Measurements from ENCODE around the gene CFDP1.

CFDP1 gene

DNA sequence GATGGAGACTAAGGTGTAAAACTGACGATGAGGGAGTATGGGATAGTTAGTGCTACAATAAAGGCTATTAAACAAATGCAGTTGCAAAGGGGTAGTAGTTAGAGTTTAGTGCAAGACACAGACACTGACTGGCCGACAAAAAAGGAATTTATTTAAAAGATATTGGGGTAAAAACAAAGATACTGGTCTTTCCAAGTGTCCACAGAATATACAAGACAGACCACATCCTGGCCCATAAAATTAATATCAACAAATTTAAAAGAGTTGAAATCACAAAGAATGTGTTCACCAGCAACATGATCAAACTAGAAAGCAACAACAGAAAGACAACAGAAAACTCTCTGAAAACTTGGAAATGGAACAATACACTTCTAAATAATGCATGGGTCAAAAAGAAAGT is 54.7 kb downstream of the CFDP1 start:
- TF ChIP-seq, protein P1, sequence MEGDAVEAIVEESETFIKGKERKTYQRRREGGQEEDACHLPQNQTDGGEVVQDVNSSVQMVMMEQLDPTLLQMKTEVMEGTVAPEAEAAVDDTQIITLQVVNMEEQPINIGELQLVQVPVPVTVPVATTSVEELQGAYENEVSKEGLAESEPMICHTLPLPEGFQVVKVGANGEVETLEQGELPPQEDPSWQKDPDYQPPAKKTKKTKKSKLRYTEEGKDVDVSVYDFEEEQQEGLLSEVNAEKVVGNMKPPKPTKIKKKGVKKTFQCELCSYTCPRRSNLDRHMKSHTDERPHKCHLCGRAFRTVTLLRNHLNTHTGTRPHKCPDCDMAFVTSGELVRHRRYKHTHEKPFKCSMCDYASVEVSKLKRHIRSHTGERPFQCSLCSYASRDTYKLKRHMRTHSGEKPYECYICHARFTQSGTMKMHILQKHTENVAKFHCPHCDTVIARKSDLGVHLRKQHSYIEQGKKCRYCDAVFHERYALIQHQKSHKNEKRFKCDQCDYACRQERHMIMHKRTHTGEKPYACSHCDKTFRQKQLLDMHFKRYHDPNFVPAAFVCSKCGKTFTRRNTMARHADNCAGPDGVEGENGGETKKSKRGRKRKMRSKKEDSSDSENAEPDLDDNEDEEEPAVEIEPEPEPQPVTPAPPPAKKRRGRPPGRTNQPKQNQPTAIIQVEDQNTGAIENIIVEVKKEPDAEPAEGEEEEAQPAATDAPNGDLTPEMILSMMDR (IDR thresholded peaks at IDR 0.05; ENCODE audit: low read depth, low read length) = no peak
- peaks cover 7% of the 10 kb centered on the region for H3K36me3 ChIP-seq
- no peak overlapping the region for H3K27ac ChIP-seq
- no peaks in the 10 kb centered on the region for H3K9me3 ChIP-seq (ENCODE audit: severe bottlenecking)
- H3K27me3 ChIP-seq (ENCODE audit: insufficient read depth, low read depth, severe bottlenecking) = no peaks in the 10 kb centered on the region
- no peak for DNase-seq
- H3K4me3 ChIP-seq (ENCODE audit: low read depth, low read length) = no peak overlapping the region

GRCh38 chr16:75377729-75378386 is 55.4 kb downstream of the CFDP1 start:
- DNase-seq = no peak
- Histone ChIP-seq H3K9me3 (ENCODE audit: severe bottlenecking) (no peaks in the 10 kb centered on the region), H3K27ac (no peak overlapping the region), H3K27me3 (ENCODE audit: insufficient read depth, low read depth, severe bottlenecking) (no peaks in the 10 kb centered on the region), H3K36me3 (peaks cover 7% of the 10 kb centered on the region), H3K4me3 (ENCODE audit: low read depth, low read length) (no peak overlapping the region)
- TF ChIP-seq, protein P1 (IDR thresholded peaks at IDR 0.05; ENCODE audit: low read depth, low read length) = no peak

DNA sequence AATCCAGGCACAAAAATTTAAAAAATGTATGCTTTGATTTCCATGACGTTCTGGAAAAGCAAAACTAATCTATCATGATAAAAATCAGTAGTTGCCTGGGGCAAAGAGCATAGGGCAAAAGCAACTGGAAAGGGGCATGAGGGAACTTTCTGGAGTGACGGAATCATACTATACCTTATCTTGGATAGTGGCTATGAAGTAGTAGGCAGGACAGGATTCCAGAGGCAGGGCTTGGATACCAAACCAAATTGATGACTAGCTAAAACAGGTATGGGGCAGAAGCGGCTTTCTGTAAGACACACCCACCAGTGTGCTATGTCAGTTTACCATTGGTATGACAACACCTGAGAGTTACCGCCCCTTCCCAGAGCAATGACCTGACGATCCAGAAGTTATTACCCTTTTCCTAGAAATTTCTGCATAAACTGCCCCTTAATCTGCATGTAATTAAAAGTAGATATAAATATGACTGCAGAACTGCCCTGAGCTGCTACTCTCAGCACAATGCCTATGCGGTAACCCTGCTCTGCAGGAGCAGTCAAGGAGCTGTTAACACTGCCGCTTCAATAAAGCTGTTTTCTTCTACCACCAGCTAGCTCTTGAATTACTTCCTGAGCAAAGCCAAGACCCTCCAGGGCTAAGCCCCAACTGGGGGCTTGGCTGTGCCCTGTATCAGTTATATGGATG is 56.7 kb downstream of the CFDP1 start:
- peaks cover 7% of the 10 kb centered on the region for H3K36me3 ChIP-seq
- H3K4me3 ChIP-seq (ENCODE audit: low read depth, low read length) = no peak overlapping the region
- no peaks in the 10 kb centered on the region for H3K9me3 ChIP-seq (ENCODE audit: severe bottlenecking)
- no peaks in the 10 kb centered on the region for H3K27me3 ChIP-seq (ENCODE audit: insufficient read depth, low read depth, severe bottlenecking)
- no peak overlapping the region for H3K27ac ChIP-seq
- TF ChIP-seq, protein P1 (IDR thresholded peaks at IDR 0.05; ENCODE audit: low read depth, low read length) = no peak
- no peak for DNase-seq

DNA sequence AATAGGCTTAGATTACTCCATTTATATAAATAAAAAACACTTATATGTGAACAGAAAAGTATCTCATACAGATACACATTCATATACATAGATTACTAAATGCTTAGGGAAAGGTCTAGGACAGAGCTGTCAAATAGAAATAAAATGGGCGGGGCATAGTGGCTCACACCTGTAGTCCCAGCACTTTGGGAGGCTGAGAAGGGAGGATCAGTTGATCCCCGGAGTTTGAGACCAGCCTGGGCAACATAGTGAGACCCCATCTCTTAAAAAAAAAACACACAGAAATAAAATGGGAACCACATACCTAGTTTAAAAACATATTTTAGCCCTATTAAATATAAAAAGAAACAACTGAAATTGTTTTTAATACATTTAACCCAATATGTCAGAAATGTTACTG is 58.9 kb downstream of the CFDP1 start:
- TF ChIP-seq, protein P1 (IDR thresholded peaks at IDR 0.05; ENCODE audit: low read depth, low read length) = no peak
- no peak overlapping the region for H3K27ac ChIP-seq
- no peak for DNase-seq
- H3K9me3 ChIP-seq (ENCODE audit: severe bottlenecking) = no peaks in the 10 kb centered on the region
- no peaks in the 10 kb centered on the region for H3K27me3 ChIP-seq (ENCODE audit: insufficient read depth, low read depth, severe bottlenecking)
- no peak overlapping the region for H3K4me3 ChIP-seq (ENCODE audit: low read depth, low read length)
- peaks cover 8% of the 10 kb centered on the region for H3K36me3 ChIP-seq

GRCh38 chr16:75372236-75372856 is 61.0 kb downstream of the CFDP1 start:
- Histone ChIP-seq H3K27ac (no peak overlapping the region), H3K9me3 (ENCODE audit: severe bottlenecking) (no peaks in the 10 kb centered on the region), H3K27me3 (ENCODE audit: insufficient read depth, low read depth, severe bottlenecking) (no peaks in the 10 kb centered on the region), H3K36me3 (peaks cover 5% of the 10 kb centered on the region), H3K4me3 (ENCODE audit: low read depth, low read length) (no peak overlapping the region)
- TF ChIP-seq, protein P1 (IDR thresholded peaks at IDR 0.05; ENCODE audit: low read depth, low read length) = no peak
- DNase-seq = no peak

All from WERI-Rb-1 (cell line).